GM23248 (cell line): ENCODE measurements around the gene PLAU. TPM values are rescaled to one million over a fixed set of nuclear protein-coding genes. Genes with fewer than 3 reads are reported as not detected.
"Not testable (repeated sequence)": the region's sequence is repeated elsewhere in the genome, so short reads cannot be mapped to it uniquely, and the experiment has no call there.

Experiments
- DNase-seq: peaks from one replicate; pipeline ENCODE4 v3.0.0-alpha.2; 2015
- H2AFZ ChIP-seq: fragments of 200-600 bp; sonication (generic); 2 replicates; pipeline ENCODE4 v1.6.1; 2016; ENCODE audit warnings: antibody characterized with exemption
- H3F3A ChIP-seq: fragments of 200-600 bp; sonication (generic); 2 replicates; pipeline ENCODE4 v1.6.1; 2016; ENCODE audit warnings: mild to moderate bottlenecking, antibody characterized with exemption, mixed run types; ENCODE audit not compliant: insufficient read depth
- H3K27ac ChIP-seq: fragments of 200-600 bp; sonication (generic); 2 replicates; pipeline ENCODE4 v1.5.1; 2016; ENCODE audit warnings: mild to moderate bottlenecking
- H3K27me3 ChIP-seq: fragments of 200-600 bp; sonication (generic); replicated peaks from 2 replicates; pipeline ENCODE4 v1.6.1; 2016; ENCODE audit warnings: mild to moderate bottlenecking; ENCODE audit not compliant: insufficient read depth
- H3K36me3 ChIP-seq: fragments of 200-600 bp; sonication (generic); 2 replicates; pipeline ENCODE4 v1.6.1; 2016; ENCODE audit warnings: low read depth, mild to moderate bottlenecking
- H3K4me1 ChIP-seq: fragments of 200-600 bp; sonication (generic); 2 replicates; pipeline ENCODE4 v1.6.1; 2016; ENCODE audit warnings: mild to moderate bottlenecking; ENCODE audit not compliant: insufficient read depth
- H3K4me2 ChIP-seq: fragments of 200-600 bp; sonication (generic); one replicate; pipeline ENCODE4 v1.6.1; 2016; ENCODE audit warnings: mild to moderate bottlenecking; ENCODE audit not compliant: unreplicated experiment
- H3K4me3 ChIP-seq: fragments of 200-600 bp; sonication (generic); 2 replicates; pipeline ENCODE4 v1.5.1; 2016; ENCODE audit warnings: mild to moderate bottlenecking
- H3K79me2 ChIP-seq: fragments of 200-600 bp; sonication (generic); 2 replicates; pipeline ENCODE4 v1.6.1; 2016; ENCODE audit warnings: mild to moderate bottlenecking; ENCODE audit not compliant: insufficient read depth
- H3K9ac ChIP-seq: fragments of 200-600 bp; sonication (generic); 2 replicates; pipeline ENCODE4 v1.6.1; 2016; ENCODE audit warnings: mild to moderate bottlenecking
- H3K9me2 ChIP-seq: fragments of 200-600 bp; sonication (generic); 2 replicates; pipeline ENCODE4 v1.6.1; 2016; ENCODE audit warnings: mixed run types, mild to moderate bottlenecking, moderate library complexity; ENCODE audit not compliant: insufficient read depth
- H3K9me3 ChIP-seq: fragments of 200-600 bp; sonication (generic); one replicate; pipeline ENCODE4 v1.6.1; 2017; ENCODE audit warnings: low read depth
- H4K20me1 ChIP-seq: fragments of 200-600 bp; sonication (generic); 2 replicates; pipeline ENCODE4 v1.6.0; 2016; ENCODE audit not compliant: insufficient read depth
- EZH2 ChIP-seq: fragments of 200-600 bp; sonication (generic); IDR thresholded peaks from 2 replicates; pipeline ENCODE4 v1.6.1; 2018; ENCODE audit warnings: antibody characterized with exemption, mild to moderate bottlenecking; ENCODE audit not compliant: insufficient read depth, poor library complexity, severe bottlenecking
- EZH2phosphoT487 ChIP-seq: fragments of 200-600 bp; sonication (generic); IDR thresholded peaks from 2 replicates; pipeline ENCODE4 v1.6.1; 2018; ENCODE audit warnings: antibody characterized with exemption, moderate library complexity, mild to moderate bottlenecking, low read depth; ENCODE audit not compliant: insufficient read depth
- WGBS, 2 experiments: methylation state at CpG; one replicate each; pipeline ENCODE4 v1.1.6; 2015 to 2017; ENCODE audit warnings: low lambda C conversion rate in 2 of 2, low coverage in 1 of 2; ENCODE audit errors: missing lambda C conversion rate in 2 of 2; 5-methylcytosine and 5-hydroxymethylcytosine counted together
- in situ Hi-C: fragments of 300-500 bp; cut with MboI; formaldehyde crosslinking; loops from 2 replicates; pipeline ENCODE4 v1.15.0; 2020
- polyA plus RNA-seq: library from polyadenylated mRNA; unstranded; fragments of >200 nt; fragmentation: Nextera tagmentation; extraction: Ambion mirVana; gene quantifications from 2 replicates; pipeline ENCODE4 v1.2.1, GENCODE V29; 2016
- total RNA-seq: library from RNA; depleted of rRNA; stranded (reverse); fragments of >200 nt; shearing (Covaris generic); gene quantifications from 2 replicates; pipeline ENCODE4 v1.2.3, GENCODE V29; 2014

PLAU gene
- total and polyA plus RNA-seq, 2 experiments from 2014 or later = 13.3 to 26.1 TPM

DNA sequence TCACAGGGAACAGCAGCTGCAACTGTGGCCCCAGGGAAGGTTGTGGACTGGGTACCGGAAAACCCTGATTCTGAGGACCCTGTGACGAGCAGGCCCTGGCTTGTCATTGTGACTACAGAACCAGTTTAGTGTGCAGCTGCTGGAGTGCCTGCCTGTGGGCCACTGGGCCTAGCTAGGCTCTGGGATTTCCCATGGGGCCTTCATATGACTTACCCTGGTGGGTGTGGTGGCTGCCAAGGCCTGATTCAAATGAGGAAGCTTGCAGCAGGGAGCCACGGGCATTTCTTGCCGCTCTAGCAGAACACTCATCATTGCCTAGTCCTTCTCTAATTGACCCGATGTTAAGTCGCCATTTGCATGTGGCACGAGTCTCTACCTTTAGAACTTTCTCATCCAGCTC, 21.9 kb upstream of the PLAU start:
- TF ChIP-seq EZH2 (no peak), EZH2phosphoT487 (no peak)
- Histone ChIP-seq H3F3A (peaks cover 33% of the 10 kb centered on the region), H3K27ac (peak overlapping the region; percentile 96), H3K4me1 (peaks cover 60% of the 10 kb centered on the region), H3K9me2 (no peaks in the 10 kb centered on the region), H3K27me3 (no peaks in the 10 kb centered on the region), H3K4me2 (peak overlapping the region; percentile 13), H3K36me3 (no peaks in the 10 kb centered on the region), H3K4me3 (no peak overlapping the region), H3K79me2 (no peaks in the 10 kb centered on the region), H3K9me3 (no peaks in the 10 kb centered on the region), H4K20me1 (no peaks in the 10 kb centered on the region), H3K9ac (peak overlapping the region; percentile 13), H2AFZ (no peak overlapping the region)
- WGBS, 2 experiments = 38 to 39% methylated on average over 6 to 7 of the region's 7 CpGs
- in situ Hi-C loops = loop anchor here (25.0 kb wide), 1 partner anchor 198 kb away; no protein-coding TSS in a partner anchor
- DNase-seq = peak; percentile 98

DNA sequence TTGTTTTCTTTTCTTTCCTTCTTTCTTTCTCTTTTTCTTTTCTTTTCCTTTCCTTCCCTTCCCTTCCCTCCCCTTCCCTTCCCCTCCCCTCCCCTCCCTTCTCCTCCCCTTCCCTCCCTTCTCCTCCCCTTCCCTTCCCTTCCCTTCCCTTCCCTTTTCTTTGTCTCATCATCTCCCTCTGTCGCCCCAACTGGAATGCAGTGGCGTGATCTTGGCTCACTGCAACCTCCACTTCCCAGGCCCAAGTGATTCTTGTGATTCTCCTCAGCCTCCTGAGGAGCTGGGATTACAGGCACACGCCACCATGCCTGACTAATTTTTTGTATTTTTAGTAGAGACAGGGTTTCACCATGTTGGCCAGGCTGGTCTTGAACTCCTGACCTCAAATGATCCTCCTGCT, 21.5 kb upstream of the PLAU start:
- H4K20me1 ChIP-seq, H2AFZ ChIP-seq, H3K79me2 ChIP-seq, H3K9me3 ChIP-seq, H3K36me3 ChIP-seq, H3K4me2 ChIP-seq, DNase-seq, H3K27me3 ChIP-seq, H3K9ac ChIP-seq, H3K4me3 ChIP-seq, H3K9me2 ChIP-seq: not testable (repeated sequence)
- WGBS, 2 experiments = 84 to 94% methylated on average over 3 of the region's 3 CpGs
- peak overlapping the region; percentile 96 for H3K27ac ChIP-seq
- H3K4me1 ChIP-seq = peaks cover 64% of the 10 kb centered on the region
- in situ Hi-C loops = loop anchor here (25.0 kb wide), 1 partner anchor 198 kb away; no protein-coding TSS in a partner anchor
- H3F3A ChIP-seq = peaks cover 37% of the 10 kb centered on the region

DNA sequence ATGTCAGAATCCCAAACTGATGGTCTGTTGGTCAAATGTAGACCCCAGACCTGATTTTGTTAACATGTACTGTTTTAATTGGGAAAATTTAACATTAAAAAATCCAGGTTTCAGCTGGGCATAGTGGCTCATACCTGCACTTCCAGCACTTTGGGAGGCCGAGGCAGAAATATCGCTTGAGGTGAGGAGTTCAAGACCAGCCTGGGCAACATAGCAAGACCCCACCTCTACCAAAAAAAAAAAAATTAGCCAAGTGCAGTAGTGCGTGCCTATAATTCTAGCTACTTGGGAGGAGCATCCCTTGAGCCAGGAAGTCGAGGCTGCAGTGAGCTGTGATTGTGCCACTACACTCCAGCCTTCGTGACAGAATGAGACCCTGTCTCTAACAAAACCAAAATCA, 20.7 kb upstream of the PLAU start:
- WGBS, 2 experiments = 76 to 84% methylated on average over 5 of the region's 5 CpGs
- peaks cover 71% of the 10 kb centered on the region for H3K4me1 ChIP-seq

DNA sequence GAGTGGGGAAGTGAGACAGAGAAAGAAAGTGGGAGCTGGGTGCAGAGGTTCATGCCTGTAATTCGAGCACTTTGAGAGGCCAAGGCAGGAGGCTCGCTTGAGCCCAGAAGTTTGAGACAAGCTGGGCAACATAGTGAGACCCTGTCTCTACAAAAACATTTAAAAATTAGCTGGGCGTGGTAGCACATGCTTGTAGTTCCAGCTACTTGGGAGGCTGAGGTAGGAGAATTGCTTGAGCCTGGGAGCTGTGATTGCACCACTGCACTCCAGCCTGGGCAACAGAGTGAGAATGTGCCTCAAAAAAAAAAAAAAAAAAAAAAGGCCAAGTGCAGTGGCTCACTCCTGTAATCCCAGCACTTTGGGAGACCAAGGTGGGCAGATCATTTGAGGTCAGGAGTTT, 20.1 kb upstream of the PLAU start:
- not testable (repeated sequence) for H3K4me3 ChIP-seq, H3K27me3 ChIP-seq, H2AFZ ChIP-seq, H4K20me1 ChIP-seq, H3K27ac ChIP-seq, H3K9me2 ChIP-seq, H3K79me2 ChIP-seq, H3K36me3 ChIP-seq, H3K4me2 ChIP-seq, H3K9me3 ChIP-seq, H3K9ac ChIP-seq, DNase-seq
- WGBS, 2 experiments = 56 to 61% methylated on average over 3 of the region's 3 CpGs
- Histone ChIP-seq H3K4me1 (peaks cover 71% of the 10 kb centered on the region), H3F3A (peaks cover 41% of the 10 kb centered on the region)
- in situ Hi-C loops = loop anchor here (25.0 kb wide), 1 partner anchor 196 kb away; no protein-coding TSS in a partner anchor

More for the DNA sequence above, 20.7 kb upstream of the PLAU start:
- Histone ChIP-seq H3K27ac (no peak overlapping the region), H3K9me2 (no peaks in the 10 kb centered on the region), H3K4me3 (no peak overlapping the region), H3K79me2 (no peaks in the 10 kb centered on the region), H4K20me1 (no peaks in the 10 kb centered on the region), H3K4me2 (no peak overlapping the region), H3K9me3 (no peaks in the 10 kb centered on the region), H3K27me3 (no peaks in the 10 kb centered on the region), H3K36me3 (no peaks in the 10 kb centered on the region), H2AFZ (no peak overlapping the region), H3F3A (peaks cover 41% of the 10 kb centered on the region), H3K9ac (no peak overlapping the region)
- in situ Hi-C loops = loop anchor here (25.0 kb wide), 1 partner anchor 197 kb away; no protein-coding TSS in a partner anchor
- no peak for DNase-seq
- TF ChIP-seq EZH2phosphoT487 (no peak), EZH2 (no peak)

DNA sequence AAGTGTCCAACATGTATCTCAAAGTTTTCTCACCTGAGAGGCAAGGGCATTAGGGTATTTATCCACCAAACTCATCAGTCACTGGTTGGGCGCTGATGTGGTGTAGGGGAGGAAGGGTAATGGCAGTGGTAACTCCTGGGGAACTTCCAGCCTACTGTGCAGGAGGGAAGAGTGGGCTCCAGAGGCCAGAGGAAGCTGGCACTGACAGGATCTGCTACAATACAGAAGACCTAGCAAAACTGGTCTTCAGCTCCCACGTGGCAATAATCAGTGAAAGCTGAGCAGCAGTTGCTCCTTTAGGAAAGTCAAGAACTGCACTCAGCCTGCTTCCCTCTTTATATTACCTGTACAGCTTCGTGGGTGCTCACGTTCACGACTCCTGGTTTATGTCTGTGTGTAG, 19.4 kb upstream of the PLAU start:
- H4K20me1 ChIP-seq = no peaks in the 10 kb centered on the region
- H3K36me3 ChIP-seq = no peaks in the 10 kb centered on the region
- 70% methylated on average over 5 of the region's 5 CpGs for WGBS, 2 experiments
- in situ Hi-C loops = loop anchor here (25.0 kb wide), 1 partner anchor 196 kb away; no protein-coding TSS in a partner anchor
- no peak for TF ChIP-seq EZH2
- H3K79me2 ChIP-seq = no peaks in the 10 kb centered on the region
- H3K27me3 ChIP-seq = no peaks in the 10 kb centered on the region
- H3K4me3 ChIP-seq = no peak overlapping the region
- H3K9ac ChIP-seq = no peak overlapping the region
- DNase-seq = no peak
- no peak overlapping the region for H2AFZ ChIP-seq
- no peaks in the 10 kb centered on the region for H3K9me3 ChIP-seq
- H3K4me1 ChIP-seq = peaks cover 66% of the 10 kb centered on the region
- H3K9me2 ChIP-seq = no peaks in the 10 kb centered on the region
- H3K4me2 ChIP-seq = no peak overlapping the region
- H3F3A ChIP-seq = peaks cover 37% of the 10 kb centered on the region
- H3K27ac ChIP-seq = no peak overlapping the region
